Activated CD4-positive, alpha-beta T cell treated with anti-CD3 and anti-CD28 coated beads for 36 hours (primary cell): ENCODE results near the gene RS1. TPM values are rescaled to one million over a fixed set of nuclear protein-coding genes. Genes with fewer than 3 reads are reported as not detected.

ENCODE experiments used
- total RNA-seq, 2 experiments: library from RNA; stranded (reverse); gene quantifications; one replicate each; pipeline ENCODE4 v1.2.3, GENCODE V29; 2021

Gene RS1
- total RNA-seq, 2 experiments from 2014 or later = not detected

Other genes starting within 250 kb of the RS1 start
- 1 to 10 TPM; 1.2 to 1.5 TPM for gene CDKL5, start 246.5 kb downstream of the RS1 start, total RNA-seq
- gene PPEF1, start 35.5 kb upstream of the RS1 start, total RNA-seq = under 1 TPM; 0.26 to 0.30 TPM